Right renal cortex interstitium (tissue), 3 donors: ENCODE results near the gene KRTAP5-4. TPM values are rescaled to one million over a fixed set of nuclear protein-coding genes. Genes with fewer than 3 reads are reported as not detected.
"Not testable (repeated sequence)": the region's sequence is repeated elsewhere in the genome, so short reads cannot be mapped to it uniquely, and the experiment has no call there.

Experiments used
- DNase-seq, 3 donors: peaks; one replicate each; pipeline ENCODE4 v3.0.0-alpha.2; 2013; ENCODE audit warnings: low read depth in 3 of 3, low spot score in 2 of 3
- polyA plus RNA-seq, 3 donors: library from polyadenylated mRNA; unstranded; fragments of 120-200 nt; gene quantifications; one replicate each; pipeline ENCODE4 v1.2.1, GENCODE V29; 2013; ENCODE audit not compliant: insufficient read length in 3 of 3

The KRTAP5-4 gene
- polyA plus RNA-seq, 3 donors: not detected

GRCh38 chr11:1653541-1654387 lies 31.8 kb upstream of the KRTAP5-4 start:
- no peak for DNase-seq

GRCh38 chr11:1652771-1653540 lies 31.0 kb upstream of the KRTAP5-4 start:
- peak in 1 of 3 donors; percentile 43 for DNase-seq

GRCh38 chr11:1652442-1652770 lies 30.5 kb upstream of the KRTAP5-4 start:
- no peak for DNase-seq

DNA sequence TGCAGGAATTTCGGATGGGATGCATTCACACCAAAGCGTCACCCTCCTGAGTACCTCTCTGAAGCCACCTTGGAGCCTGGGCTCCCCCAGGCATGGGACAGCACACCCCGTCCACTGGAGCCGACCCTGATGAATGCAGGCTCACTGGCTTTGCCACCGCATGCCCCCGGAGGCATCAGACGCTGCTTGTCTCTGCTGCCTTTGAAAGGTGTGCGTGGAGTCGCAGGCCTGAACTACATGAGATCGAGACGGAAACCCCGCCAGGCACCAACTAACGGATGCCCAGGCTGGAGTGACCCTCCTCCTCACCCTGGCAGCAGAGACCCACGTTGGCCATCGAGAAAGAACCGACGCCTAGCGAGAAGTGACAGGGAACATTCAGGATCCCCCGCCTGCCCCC lies 30.1 kb upstream of the KRTAP5-4 start:
- DNase-seq: no peak

DNA sequence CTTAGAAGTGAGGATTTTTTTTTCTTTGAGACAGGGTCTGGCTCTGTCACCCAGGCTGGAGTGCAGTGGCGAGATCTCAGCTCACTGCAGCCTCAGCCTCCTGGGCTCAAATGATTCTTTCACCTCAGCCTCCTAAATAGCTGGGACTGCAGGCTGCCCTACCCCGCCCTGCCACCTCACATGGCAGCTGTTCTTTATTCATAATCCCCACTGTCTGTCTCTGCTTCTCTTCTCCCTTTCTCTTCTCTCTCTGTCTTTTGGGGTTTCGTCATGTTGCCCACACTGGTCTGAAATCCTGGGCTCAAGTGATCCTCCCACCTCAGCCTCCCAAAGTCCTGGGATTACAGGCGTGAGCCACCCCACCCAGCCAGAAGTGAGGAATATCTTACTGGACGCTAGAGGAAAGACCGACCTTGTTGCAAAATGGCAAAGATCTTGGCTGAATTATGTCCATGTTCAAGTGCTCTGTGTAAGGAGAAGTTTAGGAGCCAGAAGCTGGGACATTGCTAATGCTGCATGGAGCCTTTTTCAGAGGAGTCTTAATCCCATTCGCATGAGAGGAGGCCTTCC lies 29.6 kb upstream of the KRTAP5-4 start:
- no peak for DNase-seq

- DNase-seq: no peak
These were observed 29.0 kb upstream of the KRTAP5-4 start for GRCh38 chr11:1650918-1651262.

DNA sequence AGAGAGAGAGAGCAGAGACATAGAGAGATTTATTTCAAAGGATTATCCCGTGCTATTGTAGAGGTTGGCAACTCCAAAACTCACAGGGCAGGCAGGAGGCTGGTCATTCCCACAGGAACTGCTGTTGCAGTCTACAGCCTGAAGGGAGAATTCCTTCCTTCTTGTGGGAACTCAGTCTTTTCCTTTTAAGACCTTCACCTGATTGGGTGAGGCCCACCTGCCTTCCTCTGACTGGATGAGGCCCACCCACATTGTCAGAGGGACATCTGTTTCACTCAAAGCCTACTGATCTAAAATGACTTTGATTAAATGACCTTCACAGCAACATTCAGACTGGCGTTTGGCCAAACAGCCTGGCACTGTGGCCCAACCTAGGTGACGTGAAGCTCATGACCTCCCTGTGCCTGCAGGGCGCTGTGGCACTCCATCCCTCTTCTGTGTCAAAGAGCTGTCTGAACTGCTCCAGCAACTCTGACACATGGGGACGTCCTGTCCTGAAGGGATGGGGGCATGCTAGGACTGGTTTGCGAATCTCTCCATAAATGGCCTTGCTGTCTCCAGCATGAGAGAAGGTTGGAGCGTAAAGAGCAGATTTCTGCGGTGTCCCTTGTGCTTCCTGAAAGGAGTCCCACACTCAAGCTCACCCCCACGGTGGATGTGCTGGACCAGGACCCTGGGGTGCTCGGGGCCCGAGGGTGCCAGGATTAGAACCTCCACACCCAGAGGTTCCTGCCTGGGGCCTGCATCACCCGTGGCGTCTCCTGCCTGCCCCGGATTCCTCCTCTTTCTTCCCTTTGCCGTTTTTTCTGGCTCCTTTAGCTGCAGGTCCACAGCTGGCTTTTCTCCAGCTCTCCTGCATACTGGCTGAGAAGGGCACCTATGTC lies 28.3 kb upstream of the KRTAP5-4 start:
- DNase-seq: no peak

- DNase-seq: no peak
These were observed 26.9 kb upstream of the KRTAP5-4 start for GRCh38 chr11:1648653-1649420.

GRCh38 chr11:1647901-1648652 lies 26.1 kb upstream of the KRTAP5-4 start:
- no peak for DNase-seq

- DNase-seq: not testable (repeated sequence)
These were observed 24.6 kb upstream of the KRTAP5-4 start for GRCh38 chr11:1646540-1646939.

DNA sequence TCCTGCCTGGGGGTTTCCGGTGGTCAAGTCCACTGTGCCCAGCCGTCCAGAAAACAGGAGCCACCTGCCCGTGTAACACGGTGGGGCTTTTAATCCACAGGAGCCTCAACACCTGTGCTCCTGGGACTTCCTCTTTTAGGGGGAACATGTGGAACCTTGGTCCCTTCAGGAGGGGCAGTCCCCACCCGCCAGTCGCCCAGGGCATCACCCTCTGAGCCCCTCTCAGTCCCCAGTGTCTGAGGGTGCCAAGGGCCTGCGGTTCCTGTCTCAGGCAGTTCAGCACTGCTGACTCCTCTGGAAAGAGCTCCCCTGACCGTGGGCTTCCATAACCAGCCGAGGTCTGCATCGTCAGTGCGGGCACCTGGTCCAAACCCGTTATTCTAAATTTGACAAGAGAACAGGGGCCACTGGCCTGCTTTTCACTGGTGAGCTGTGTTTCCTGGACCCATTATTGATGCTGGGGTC lies 23.5 kb upstream of the KRTAP5-4 start:
- no peak for DNase-seq

- DNase-seq: no peak
These were observed 22.8 kb upstream of the KRTAP5-4 start for GRCh38 chr11:1644601-1645356.

- DNase-seq: no peak
These were observed 21.3 kb upstream of the KRTAP5-4 start for GRCh38 chr11:1643146-1643690.

DNA sequence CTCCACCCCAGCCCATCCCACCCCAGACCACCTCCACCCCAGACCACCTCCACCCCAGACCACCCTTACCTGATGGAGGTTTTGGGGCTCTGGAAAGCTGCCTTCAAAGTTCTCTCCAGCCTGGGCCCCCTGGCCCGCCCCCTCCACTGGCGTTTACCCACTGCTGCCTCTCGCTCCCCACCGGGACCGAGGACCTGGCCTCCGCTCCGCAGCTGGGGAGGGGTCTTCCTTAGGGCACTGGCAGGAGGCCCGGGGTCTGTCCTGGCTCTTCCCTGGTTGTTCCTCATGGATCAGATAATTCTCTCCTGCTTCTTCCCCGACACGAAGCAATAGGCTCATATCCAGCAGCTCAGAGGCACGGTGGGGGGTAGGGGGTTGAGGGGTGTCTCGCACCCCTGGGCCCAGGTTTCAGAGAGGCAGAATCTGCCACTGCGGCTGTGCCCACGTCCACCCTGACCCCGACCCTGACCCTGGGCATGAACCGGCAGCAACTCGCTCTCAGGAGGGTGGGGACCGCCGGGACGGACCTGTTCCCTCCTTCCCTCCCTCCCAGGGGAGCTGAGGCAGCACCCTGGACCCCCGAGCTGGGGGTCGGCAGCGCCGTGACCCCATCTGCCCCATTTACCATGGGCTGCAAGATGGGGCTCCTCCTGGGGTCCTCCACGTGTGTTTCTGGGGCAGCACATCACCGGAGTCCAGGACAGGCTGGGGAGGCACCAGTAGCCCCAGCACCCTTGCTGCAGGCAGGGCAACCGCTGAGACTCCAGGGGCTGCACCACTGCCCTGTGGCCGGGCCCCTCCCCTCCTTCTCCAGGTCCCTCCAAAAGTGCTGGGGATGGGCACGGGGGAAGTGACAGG lies 20.6 kb upstream of the KRTAP5-4 start:
- no peak for DNase-seq

DNA sequence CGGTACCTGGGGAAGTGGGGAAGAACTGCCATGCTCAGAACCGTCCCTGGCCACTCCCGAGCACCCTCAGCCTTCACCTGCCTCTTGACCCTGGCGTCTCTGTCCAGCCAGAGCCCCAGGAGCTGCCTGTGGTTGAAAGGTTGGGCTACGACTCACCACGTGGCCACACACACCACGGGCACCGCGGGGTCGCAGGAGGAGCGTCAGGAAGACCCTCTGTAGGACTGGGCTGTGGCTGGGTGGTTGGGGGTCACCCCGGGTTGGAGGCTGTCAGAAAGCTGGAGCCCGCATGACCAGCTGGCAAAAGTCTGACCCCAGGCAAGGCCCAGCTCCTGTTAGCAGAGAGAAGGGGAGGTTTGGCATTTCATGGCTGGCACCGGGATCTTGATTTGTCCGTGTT lies 19.2 kb upstream of the KRTAP5-4 start:
- no peak for DNase-seq

DNA sequence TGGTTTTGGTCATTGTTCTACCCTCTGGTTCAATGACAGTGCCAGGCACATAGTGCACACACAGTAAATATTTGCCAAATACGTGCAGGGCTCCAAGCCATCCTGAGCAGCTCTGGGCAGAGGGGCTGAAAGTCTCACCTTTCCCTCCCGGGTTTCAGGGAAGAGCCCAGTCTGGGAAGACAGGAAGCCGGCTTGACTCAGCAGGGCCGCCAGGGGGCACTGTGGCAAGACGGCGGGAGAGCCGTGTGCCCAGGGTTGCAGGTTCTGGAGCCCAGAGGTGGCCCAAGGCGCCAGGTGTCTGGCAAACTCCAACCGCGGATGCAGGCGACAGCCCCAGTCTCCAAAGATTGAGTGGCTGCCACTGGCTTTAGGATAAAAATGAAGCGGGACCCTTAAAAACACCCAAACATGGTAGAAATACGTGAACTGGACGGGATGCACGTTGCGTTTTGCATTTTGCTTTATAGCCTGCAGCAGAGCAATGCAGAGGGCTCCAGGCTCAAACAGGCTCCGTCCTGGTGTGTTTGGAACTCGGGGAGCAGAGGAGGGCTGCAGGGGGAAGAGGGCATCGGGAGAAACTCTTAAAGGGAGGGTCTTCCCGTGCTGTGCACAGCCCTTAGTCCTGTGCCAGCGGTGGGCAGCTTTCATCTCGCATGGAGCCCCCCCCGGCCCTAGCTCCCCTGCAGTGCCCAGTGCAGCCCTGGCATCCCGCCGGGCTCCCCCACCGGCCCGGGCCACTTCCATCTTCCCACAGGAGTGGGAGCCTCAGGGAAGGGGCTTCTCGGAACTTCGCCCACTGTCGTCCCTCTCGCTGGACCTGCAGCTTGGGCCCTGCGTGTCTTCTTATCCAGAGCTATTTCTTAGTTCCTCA lies 18.4 kb upstream of the KRTAP5-4 start:
- DNase-seq: no peak
